Mammary epithelial cell (primary cell): ENCODE measurements around the gene DIAPH3.

ENCODE experiments used
- CTCF ChIP-seq, 2 donors: IDR thresholded peaks in 1 of 2; conservative IDR thresholded peaks in 1 of 2; 2 replicates each; pipeline ENCODE4 v1.5.1; 2011 to 2012; ENCODE audit warnings: inconsistent platforms in 2 of 2, low read length in 2 of 2, mild to moderate bottlenecking in 2 of 2, control low read depth in 1 of 2, low read depth in 1 of 2; ENCODE audit not compliant: insufficient read depth in 1 of 2; ENCODE audit errors: extremely low read depth in 1 of 2
- EZH2 ChIP-seq: IDR thresholded peaks from 2 replicates; pipeline ENCODE4 v1.6.1; 2012; ENCODE audit warnings: low read length, inconsistent platforms, borderline replicate concordance

- peak in 1 of 2 donors; percentile 3 for TF ChIP-seq CTCF (conservative IDR thresholded peaks at IDR 0.05 in 1 of 2, IDR thresholded peaks at IDR 0.05 in 1 of 2; ENCODE audit: extremely low read depth in 1 of 2, insufficient read depth in 1 of 2, low read depth in 1 of 2, low read length in 2 of 2)
- TF ChIP-seq EZH2 = no peak
Observed at GRCh38 chr13:60091573-60091972, 72.2 kb downstream of the DIAPH3 start.
